Chondrocyte (in vitro differentiated cells): Measurements from ENCODE around the gene EFTUD2. TPM values are rescaled to one million over a fixed set of nuclear protein-coding genes. Genes with fewer than 3 reads are reported as not detected.

Source experiments
- DNase-seq: peaks from one replicate; pipeline ENCODE4 v3.0.0; 2021; ENCODE audit warnings: mixed read lengths, low spot score
- H3K27ac Mint-ChIP-seq: one replicate; pipeline ENCODE4 v1.8.0; 2021; ENCODE audit warnings: mild to moderate bottlenecking, moderate library complexity, mixed read lengths; ENCODE audit not compliant: unreplicated experiment
- H3K27me3 Mint-ChIP-seq: 2 replicates; pipeline ENCODE4 v1.8.0; 2021; ENCODE audit warnings: low read depth, mixed read lengths
- H3K36me3 Mint-ChIP-seq: 2 replicates; pipeline ENCODE4 v1.8.0; 2021; ENCODE audit warnings: low read depth, mixed read lengths
- H3K4me1 Mint-ChIP-seq: 2 replicates; pipeline ENCODE4 v1.8.0; 2021; ENCODE audit warnings: low read depth, mild to moderate bottlenecking, mixed read lengths
- H3K4me3 Mint-ChIP-seq: one replicate; pipeline ENCODE4 v1.8.0; 2021; ENCODE audit warnings: mild to moderate bottlenecking, moderate library complexity, mixed read lengths; ENCODE audit not compliant: unreplicated experiment
- H3K9me3 Mint-ChIP-seq: 2 replicates; pipeline ENCODE4 v1.8.0; 2021; ENCODE audit warnings: low read depth, mixed read lengths
- total RNA-seq: library from RNA; stranded (reverse); gene quantifications from 3 replicates; pipeline ENCODE4 v1.2.1, GENCODE V29; 2021
- TF ChIP-seq, protein P1 (sequence below): fragments of 200-600 bp; sonication (generic); IDR thresholded peaks from 2 replicates; pipeline ENCODE4 v1.5.0; 2021; ENCODE audit warnings: antibody characterized with exemption, mild to moderate bottlenecking, moderate library complexity

The EFTUD2 gene
- total RNA-seq, 1 donor from 2014 or later = 71.9 TPM

GRCh38 chr17:44912763-44913544 is 13.7 kb upstream of the EFTUD2 start:
- no peaks in the 10 kb centered on the region for H3K9me3 Mint-ChIP-seq
- TF ChIP-seq, protein P1, sequence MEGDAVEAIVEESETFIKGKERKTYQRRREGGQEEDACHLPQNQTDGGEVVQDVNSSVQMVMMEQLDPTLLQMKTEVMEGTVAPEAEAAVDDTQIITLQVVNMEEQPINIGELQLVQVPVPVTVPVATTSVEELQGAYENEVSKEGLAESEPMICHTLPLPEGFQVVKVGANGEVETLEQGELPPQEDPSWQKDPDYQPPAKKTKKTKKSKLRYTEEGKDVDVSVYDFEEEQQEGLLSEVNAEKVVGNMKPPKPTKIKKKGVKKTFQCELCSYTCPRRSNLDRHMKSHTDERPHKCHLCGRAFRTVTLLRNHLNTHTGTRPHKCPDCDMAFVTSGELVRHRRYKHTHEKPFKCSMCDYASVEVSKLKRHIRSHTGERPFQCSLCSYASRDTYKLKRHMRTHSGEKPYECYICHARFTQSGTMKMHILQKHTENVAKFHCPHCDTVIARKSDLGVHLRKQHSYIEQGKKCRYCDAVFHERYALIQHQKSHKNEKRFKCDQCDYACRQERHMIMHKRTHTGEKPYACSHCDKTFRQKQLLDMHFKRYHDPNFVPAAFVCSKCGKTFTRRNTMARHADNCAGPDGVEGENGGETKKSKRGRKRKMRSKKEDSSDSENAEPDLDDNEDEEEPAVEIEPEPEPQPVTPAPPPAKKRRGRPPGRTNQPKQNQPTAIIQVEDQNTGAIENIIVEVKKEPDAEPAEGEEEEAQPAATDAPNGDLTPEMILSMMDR = no peak
- H3K4me3 Mint-ChIP-seq = no peak overlapping the region
- H3K36me3 Mint-ChIP-seq = no peaks in the 10 kb centered on the region
- DNase-seq = peak; percentile 81
- no peak overlapping the region for H3K27ac Mint-ChIP-seq
- no peaks in the 10 kb centered on the region for H3K27me3 Mint-ChIP-seq
- H3K4me1 Mint-ChIP-seq = peaks cover 49% of the 10 kb centered on the region

- TF ChIP-seq, protein P1 = peak; percentile 70
- no peaks in the 10 kb centered on the region for H3K9me3 Mint-ChIP-seq
- H3K4me3 Mint-ChIP-seq = no peak overlapping the region
- peak overlapping the region; percentile 25 for H3K27ac Mint-ChIP-seq
- H3K36me3 Mint-ChIP-seq = no peaks in the 10 kb centered on the region
- no peaks in the 10 kb centered on the region for H3K27me3 Mint-ChIP-seq
- peaks cover 37% of the 10 kb centered on the region for H3K4me1 Mint-ChIP-seq
- DNase-seq = peak; percentile 94
Observed at GRCh38 chr17:44911133-44912001, 12.1 kb upstream of the EFTUD2 start.

- Mint-ChIP-seq H3K36me3 (no peaks in the 10 kb centered on the region), H3K27ac (peak overlapping the region; percentile 88), H3K27me3 (no peaks in the 10 kb centered on the region), H3K4me1 (peaks cover 37% of the 10 kb centered on the region), H3K4me3 (no peak overlapping the region), H3K9me3 (no peaks in the 10 kb centered on the region)
- TF ChIP-seq, protein P1 = no peak
- peak; percentile 53 for DNase-seq
Observed at GRCh38 chr17:44910231-44911106, 11.2 kb upstream of the EFTUD2 start.

- H3K4me3 Mint-ChIP-seq = peak overlapping the region; percentile 18
- peak; percentile 49 for DNase-seq
- H3K36me3 Mint-ChIP-seq = no peaks in the 10 kb centered on the region
- no peaks in the 10 kb centered on the region for H3K27me3 Mint-ChIP-seq
- TF ChIP-seq, protein P1 = peak; percentile 16
- peak overlapping the region; percentile 88 for H3K27ac Mint-ChIP-seq
- no peaks in the 10 kb centered on the region for H3K9me3 Mint-ChIP-seq
- H3K4me1 Mint-ChIP-seq = peaks cover 42% of the 10 kb centered on the region
Observed at GRCh38 chr17:44909681-44910144, 10.5 kb upstream of the EFTUD2 start.
